ENCODE data around the gene FGF22.

GRCh38 chr19:595326-596262, 44.1 kb upstream of the FGF22 start:
- no peak for TF ChIP-seq POLR2AphosphoS5 (IDR thresholded peaks at IDR 0.05; ENCODE audit: low read length)
- TF ChIP-seq ZBTB4 (CRISPR knock-in tag; IDR thresholded peaks at IDR 0.05): no peak
- TF ChIP-seq RELA (IDR thresholded peaks at IDR 0.05; ENCODE audit: borderline replicate concordance, partially characterized antibody): no peak
- TF ChIP-seq EZH2 (IDR thresholded peaks at IDR 0.05; ENCODE audit: borderline replicate concordance, control insufficient read depth, low read depth, low read length): no peak
- TF ChIP-seq HDAC2 (IDR thresholded peaks at IDR 0.05): no peak
- no peak for TF ChIP-seq REST (IDR thresholded peaks at IDR 0.05; ENCODE audit: low read depth, low read length)
- TF ChIP-seq MXI1 (IDR thresholded peaks at IDR 0.05; ENCODE audit: low read depth, low read length): no peak
- no peak for TF ChIP-seq POLR2A (IDR thresholded peaks at IDR 0.05; ENCODE audit: low read depth, low read length)
- no peak for TF ChIP-seq GABPA (IDR thresholded peaks at IDR 0.05; ENCODE audit: low read depth)

Data from GM12878 (cell line).